IPS DF 4.7 (cell line): ENCODE results near the gene HSF2.
A peak's percentile ranks its signal among the peaks of the same experiment; 100 is the strongest.

Experiments used
- DNase-seq: peaks from one replicate; pipeline ENCODE4 v3.0.0-alpha.2; 2013; ENCODE audit warnings: low spot score; ENCODE audit errors: extremely low read depth

The HSF2 gene

GRCh38 chr6:122399348-122400120, at the start of gene HSF2:
Gene HSF2 (plus strand): TSS chr6:122399652. CDS start chr6:122399738, 86 bp downstream.
- peak; percentile 62 for DNase-seq

GRCh38 chr6:122352981-122353664, 46.3 kb upstream of the HSF2 start:
- no peak for DNase-seq

GRCh38 chr6:122360809-122361208, 38.6 kb upstream of the HSF2 start:
- DNase-seq: no peak

GRCh38 chr6:122361314-122361979, 38.0 kb upstream of the HSF2 start:
- no peak for DNase-seq

GRCh38 chr6:122363769-122364483, 35.5 kb upstream of the HSF2 start:
- no peak for DNase-seq

- no peak for DNase-seq
Observed at GRCh38 chr6:122365775-122366403, 33.6 kb upstream of the HSF2 start.

GRCh38 chr6:122367171-122367570, 32.3 kb upstream of the HSF2 start:
- DNase-seq: no peak

- DNase-seq: no peak
Observed at GRCh38 chr6:122369536-122369935, 29.9 kb upstream of the HSF2 start.

- no peak for DNase-seq
Observed at GRCh38 chr6:122372647-122373046, 26.8 kb upstream of the HSF2 start.

- no peak for DNase-seq
Observed at GRCh38 chr6:122374307-122374706, 25.1 kb upstream of the HSF2 start.

- DNase-seq: no peak
Observed at GRCh38 chr6:122376246-122376645, 23.2 kb upstream of the HSF2 start.

GRCh38 chr6:122381494-122382265, 17.8 kb upstream of the HSF2 start:
- DNase-seq: peak; percentile 51

- no peak for DNase-seq
Observed at GRCh38 chr6:122385857-122386612, 13.4 kb upstream of the HSF2 start.

GRCh38 chr6:122388945-122389344, 10.5 kb upstream of the HSF2 start:
- no peak for DNase-seq

- DNase-seq: no peak
Observed at GRCh38 chr6:122389704-122390372, 9.6 kb upstream of the HSF2 start.

- no peak for DNase-seq
Observed at GRCh38 chr6:122392564-122393350, 6.7 kb upstream of the HSF2 start.

- no peak for DNase-seq
Observed at GRCh38 chr6:122393351-122393896, 6.0 kb upstream of the HSF2 start.

GRCh38 chr6:122394016-122394415, 5.4 kb upstream of the HSF2 start:
- no peak for DNase-seq
